GM21737 (cell line): ENCODE results near the gene FGD4.
"Not testable (repeated sequence)": the region's sequence is repeated elsewhere in the genome, so short reads cannot be mapped to it uniquely, and the experiment has no call there.

Experiments used
- ATAC-seq: cut with Tn5 transposase; IDR thresholded peaks from one replicate; pipeline ENCODE4 v1.9.1; 2021; ENCODE audit warnings: mild to moderate bottlenecking, moderate library complexity; ENCODE audit not compliant: unreplicated experiment

The FGD4 gene

DNA sequence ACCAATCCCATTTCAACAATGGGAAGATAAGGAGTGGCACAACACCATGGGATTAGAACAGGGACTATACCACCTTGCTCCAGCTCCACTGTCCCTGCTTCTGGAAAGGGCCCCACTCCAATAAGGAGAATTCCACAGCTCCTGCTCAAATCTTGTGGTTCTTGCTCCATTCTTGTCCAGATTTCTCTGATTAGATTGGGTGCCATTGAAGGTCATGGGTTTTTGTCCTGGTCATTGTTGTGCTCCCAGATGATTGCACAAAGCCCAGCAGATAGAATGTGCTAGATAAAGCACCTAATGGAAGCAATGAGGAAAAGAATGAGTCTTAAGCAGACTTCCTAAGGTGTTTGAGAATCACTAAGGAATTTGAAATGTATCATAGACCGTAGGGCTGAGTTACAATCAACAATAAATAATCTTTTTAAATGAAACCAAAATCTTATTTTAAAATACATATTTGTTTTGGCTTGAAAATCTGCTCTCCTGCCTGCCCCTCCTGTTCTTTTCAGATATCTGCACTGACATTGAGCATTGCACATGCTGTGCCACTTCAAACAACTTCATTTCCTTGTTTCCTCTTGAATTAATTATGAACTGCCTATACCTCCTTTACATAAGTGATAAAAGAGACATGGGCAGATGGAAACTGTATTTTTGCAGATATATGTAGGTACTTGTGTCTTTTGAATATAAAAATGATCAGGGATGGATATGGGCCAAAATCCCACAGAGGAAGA is 115.9 kb downstream of the FGD4 start:
- ATAC-seq = no peak

DNA sequence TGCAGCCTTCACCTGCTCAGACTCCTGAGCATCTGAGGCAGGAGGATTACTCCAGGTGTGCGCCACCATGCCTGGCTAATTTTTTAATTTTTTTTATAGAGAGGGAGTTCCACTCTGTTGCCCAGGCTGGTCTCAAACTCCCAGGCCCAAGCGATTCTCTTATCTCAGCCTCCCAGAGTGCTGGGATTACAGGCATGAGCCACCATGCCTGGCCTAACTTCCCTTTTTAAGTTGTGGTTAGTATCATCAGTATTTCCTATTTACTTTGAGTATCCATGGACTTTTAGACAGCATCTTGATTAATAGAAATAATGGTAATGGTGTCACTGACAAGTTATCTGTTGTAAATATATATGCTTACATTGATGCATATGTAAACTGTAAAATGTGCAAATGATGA is 116.9 kb downstream of the FGD4 start:
- ATAC-seq = no peak

DNA sequence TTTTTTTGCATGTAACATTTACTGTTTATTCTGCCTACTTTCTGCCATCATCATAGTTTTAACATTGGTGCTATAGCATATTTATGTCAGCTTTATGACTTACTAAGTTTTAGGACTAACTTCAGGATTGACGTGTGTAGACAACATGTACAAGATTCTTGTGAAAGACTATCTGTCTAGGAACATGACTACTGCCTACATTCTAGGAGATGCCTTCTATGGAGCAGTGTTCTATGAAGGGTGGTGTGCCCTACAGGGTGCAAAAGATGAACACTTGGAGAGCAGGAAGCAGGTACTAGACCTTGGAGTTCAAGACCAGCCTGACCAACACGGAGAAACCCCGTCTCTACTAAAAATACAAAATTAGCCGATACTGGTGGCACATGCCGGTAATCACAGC is 118.6 kb downstream of the FGD4 start:
- no peak for ATAC-seq

DNA sequence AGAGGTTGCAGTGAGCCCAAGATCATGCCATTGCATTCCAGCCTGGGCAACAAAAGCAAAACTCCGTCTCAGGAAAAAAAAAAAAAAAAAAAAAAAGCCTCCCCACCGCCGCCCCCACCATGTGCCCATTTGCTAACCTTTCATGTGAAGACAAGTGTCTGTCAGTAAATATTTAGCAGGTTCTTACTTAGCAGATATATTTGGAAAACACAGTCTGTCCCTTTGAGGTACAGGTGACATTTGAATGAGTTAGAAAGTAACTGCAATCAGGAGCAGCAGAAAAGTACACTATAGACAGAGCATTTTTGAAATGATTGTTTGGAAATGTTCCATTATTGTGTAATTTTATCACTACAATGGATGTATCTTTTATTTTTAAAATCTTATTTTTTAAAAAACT is 119.7 kb downstream of the FGD4 start:
- ATAC-seq = no peak

DNA sequence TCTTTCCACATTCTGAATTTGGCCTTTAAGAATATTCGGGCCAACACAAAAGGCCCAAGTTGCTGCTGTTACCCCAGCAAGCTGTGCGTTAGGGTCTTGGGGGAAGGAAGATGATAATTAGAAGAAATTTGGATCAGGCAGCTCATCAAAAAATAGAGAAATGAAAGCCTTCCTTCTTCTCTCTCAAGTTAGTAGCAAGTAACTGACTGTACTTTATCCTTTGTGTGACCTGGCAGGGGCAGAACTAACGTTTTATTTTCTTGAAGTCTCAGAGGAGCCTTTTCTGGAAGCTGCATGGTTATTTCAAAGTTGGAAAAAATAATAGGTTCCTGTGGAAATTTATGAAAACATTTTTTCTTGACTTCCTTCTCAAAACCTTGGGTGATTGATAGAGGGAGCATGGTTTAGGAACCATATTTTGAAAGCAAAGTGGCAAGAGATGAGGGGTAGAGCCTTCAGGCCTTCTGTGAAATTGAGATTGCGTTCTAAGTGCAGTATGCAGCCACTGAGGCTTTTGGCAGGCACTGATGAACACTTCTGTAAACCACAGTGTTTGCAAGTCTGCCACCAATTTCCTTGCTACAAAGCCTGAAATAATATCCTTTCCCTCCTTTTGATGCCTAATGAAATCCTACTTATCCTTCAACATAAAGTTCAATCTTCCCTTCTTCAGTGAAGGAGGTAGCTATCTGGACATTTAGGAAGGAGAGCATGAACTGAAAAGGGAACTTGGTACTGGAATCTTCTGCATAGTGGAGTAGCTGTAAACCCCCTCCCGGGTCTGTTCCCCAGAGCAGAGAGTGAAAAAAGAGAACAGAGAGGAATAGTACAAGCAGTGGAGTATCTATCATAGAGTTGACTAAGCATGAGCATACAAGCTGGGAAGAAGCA is 123.2 kb downstream of the FGD4 start:
- peak; percentile 91 for ATAC-seq

DNA sequence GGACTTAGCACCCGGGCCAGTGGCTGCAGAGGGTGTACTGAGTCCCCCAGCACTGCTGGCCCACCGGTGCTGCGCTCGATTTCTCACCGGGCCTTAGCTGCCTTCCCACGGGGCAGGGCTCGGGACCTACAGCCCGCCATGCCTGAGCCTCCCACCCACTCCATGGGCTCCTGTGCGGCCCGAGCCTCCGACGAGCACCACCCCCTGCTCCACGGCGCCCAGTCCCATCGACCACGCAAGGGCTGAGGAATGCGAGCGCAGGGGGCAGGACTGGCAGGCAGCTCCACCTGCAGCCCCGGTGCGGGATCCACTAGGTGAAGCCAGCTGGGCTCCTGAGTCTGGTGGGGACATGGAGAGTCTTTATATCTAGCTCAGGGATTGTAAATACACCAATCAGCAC is 126.4 kb downstream of the FGD4 start:
- ATAC-seq = not testable (repeated sequence)

DNA sequence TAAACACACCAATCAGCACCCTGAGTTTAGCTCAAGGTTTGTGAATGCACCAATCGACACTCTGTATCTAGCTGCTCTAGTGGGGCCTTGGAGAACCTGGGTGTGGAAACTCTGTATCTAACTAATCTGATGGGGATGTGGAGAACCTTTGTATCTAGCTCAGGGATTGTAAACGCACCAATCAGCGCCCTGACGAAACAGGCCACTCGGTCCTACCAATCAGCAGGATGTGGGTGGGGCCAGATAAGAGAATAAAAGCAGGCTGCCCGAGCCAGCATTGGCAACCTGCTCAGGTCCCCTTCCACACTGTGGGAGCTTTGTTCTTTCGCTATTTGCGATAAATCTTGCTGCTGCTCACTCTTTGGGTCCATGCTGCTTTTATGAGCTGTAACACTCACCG is 127.0 kb downstream of the FGD4 start:
- not testable (repeated sequence) for ATAC-seq

DNA sequence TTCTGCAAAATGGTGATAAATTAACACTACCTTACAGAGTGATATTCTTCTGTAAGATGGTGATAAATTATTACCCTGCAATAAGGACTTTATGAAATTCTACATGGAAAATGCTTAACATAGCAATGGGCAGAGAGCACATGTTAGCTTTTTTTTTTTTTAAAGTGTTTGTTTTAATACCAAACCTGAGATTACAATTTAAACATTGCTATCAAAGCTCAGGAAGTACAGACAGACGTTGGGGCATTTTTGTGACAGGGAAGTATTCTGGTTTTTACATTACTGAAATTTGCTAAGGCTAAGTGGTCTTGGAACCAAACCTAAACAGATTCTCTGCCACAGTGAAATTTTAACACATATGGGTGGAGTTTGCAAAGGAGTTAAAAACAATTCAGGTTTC is 133.1 kb downstream of the FGD4 start:
- ATAC-seq = no peak

DNA sequence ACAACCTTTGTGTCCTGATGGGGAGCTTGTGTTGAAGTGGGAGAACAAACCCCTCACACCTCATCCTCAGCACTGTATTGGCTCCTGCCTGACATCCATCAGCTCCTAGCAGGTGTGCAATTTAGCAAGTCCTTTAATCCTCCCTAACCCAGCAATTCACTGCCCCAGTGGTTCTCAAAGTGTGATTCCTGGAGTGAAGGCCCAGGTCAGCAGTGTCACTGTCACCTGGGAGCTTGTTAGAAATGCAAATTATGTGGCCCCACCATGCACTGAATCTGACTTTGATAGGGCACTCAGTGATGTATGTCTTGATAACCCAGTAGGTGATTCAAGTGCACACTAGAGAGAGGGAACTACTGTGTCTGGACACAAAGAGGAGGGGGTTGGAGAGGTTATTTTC is 133.6 kb downstream of the FGD4 start:
- ATAC-seq = no peak

DNA sequence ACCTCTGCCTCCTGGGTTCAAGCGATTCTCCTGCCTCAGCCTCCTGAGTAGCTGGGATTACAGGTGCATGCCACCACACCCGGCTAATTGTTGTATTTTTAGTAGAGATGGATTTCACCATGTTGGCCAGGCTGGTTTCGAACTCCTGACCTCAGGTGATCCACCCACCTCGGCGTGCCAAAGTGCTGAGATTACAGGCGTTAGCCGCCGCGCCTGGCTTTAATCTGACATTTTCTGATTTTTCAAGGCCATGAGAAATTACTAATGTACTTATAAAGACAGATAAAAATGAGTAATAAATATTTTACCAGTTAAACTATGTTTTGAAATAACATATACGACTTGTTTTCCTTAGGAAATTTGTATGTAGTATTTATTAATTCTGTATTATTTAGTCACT is 134.1 kb downstream of the FGD4 start:
- ATAC-seq = not testable (repeated sequence)

DNA sequence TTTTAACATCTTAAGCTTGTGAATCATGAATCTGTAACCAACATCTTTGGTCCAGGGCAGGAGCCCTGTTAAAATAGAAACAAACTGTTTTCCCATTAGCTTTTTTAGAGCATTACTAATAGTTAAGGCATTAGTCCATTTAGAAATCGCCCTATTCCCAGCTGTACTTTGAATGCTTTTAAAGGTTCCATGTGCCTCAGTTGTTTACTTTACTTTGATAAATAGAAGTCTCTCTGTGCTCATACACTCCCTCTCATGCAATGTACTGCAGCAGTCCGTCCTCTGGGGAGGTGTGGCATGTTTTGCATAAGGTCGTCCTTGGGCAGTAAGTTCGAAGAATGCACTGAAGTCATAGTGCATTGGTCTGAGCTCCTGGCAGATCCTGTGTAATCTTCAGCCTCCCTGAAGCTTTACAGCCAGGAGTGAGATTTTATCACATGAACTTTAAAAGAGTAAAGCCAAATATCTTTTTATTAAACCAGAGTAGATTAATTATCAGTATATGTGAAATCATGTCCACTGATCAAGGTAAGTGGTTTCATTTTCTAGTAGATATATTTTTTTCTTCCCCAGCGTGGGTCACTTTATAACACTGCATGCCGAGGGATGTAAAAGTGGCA is 134.7 kb downstream of the FGD4 start:
- ATAC-seq = no peak

DNA sequence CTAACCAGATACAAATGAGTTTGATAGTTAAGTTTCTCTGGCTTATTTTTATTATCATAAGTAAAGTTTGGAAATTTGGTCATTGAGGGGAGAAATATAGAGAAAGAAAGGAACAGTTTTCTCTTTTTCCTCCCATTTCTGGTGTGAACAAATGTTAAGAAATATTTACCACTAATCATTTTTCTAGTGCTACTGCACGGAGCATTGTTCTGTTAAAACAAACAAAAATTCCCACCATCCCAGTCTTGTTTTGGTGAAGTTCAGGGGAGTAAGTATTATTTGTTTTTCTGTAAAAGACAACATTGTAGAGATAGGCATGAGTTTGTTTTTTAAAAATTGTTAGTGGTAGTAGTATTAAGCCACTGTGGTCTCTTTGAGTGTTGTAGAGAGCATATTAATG is 135.3 kb downstream of the FGD4 start:
- no peak for ATAC-seq

DNA sequence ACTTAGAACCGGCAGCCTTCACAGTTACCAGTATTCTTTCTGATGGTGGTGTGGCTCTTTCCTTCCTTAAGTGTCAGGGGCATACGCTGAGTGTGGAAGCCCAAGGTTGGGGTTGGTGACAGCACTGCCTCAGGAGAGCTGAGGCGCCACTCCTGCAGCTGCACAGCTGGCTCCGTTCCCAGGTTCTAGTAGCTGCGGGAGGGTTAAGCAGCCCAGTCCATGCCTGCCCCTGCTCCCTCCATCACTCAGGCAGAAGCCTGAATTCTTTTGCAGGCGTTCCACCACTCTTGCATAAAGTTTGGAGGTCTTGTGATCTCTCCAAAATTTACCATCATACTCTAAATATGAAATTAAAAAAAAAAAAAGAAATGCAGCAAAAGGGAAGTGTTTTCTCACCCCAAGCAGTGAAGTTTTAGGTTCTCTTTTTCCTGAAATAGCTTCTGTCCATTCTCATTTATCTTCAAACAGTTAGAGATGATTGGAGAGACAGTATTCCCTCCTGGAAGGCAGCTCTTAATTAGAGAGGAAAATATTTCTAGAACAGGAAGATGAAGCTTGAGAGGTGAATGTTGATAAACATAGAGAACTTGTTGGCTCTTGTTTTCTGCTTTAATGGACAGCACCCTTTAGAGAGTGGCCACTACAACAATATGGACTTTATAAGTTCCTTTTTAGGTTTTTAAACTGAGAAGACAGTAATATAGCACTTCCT is 136.1 kb downstream of the FGD4 start:
- ATAC-seq = no peak

DNA sequence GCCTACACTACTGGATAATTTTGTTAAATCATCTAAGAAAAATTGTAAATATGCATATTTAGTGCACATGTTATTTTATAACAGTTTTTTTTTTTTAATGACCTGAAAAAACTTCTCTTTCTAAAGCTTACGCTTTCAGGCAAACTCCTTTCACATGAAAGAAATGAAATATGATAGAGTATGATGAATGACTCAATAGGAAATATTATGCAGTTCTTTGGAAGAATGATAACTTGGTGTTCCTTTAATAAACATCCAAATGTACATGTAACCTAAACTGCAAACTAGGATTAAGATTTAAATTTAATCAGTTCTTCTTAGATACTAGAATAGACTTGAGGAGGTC is 136.6 kb downstream of the FGD4 start:
- no peak for ATAC-seq

DNA sequence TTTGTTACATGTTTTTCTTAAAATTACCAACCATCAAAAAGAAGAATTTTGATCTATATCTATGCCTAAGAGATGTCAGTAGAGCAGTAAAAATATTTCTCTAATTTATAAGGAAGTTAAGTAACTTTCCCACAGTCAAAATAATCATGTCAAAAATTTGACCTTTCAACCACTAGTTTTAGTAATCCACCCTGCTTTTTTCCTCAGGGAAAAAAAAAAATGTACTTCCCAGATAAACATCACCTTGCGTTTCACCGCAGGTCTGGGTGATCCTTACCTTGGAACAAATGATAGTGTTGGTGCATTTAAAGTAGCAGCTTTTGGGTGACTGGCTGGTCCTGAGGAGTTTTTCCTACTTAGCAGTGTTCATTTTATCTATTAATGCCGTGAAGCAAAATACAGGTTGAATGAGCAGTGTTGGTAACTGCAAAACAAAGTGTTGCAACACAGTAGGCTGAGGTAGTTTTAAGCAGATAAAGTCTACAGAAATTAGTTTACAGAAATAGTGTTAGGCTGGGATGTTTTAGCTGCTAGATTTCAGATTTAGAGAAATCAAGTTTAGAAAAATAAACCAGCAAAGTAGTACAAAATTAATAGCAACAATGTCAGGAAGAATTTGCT is 142.5 kb downstream of the FGD4 start:
- no peak for ATAC-seq

DNA sequence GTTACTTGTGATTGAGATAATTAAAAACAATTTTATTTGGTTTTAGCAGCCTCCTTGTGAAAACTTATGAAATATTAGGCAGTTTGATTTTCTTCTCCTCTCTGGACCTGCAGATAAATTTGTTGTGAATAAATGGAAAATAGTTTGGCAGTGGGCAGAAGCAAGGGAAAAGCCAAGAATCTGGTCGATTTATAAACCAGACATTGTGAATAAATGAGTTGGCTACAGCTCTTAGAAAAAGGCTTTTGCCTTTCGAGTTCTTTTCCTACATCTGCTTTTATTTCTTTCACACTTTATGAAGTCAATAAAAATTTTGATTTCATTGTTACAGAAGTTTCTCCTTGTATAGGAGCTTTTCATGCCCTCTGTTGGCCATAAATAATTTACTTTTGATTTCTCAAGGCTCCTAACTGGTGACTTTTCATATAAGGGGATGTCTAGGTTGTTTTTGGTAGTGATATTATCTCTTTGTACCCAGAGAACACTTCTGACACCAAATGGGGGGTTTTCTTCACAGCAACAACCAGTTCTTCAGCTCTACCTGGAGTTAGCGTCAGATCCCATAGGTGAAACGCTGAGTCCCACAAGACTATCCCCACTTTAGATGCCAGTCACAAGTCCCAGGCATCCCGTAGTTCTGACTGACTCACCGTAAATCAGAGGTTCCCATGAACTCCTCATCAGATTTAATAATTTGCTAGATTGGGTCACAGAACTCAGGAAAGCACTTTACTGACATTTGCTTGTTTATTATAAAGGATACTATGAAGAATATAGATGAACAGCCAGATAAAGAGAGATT is 143.3 kb downstream of the FGD4 start:
- no peak for ATAC-seq

DNA sequence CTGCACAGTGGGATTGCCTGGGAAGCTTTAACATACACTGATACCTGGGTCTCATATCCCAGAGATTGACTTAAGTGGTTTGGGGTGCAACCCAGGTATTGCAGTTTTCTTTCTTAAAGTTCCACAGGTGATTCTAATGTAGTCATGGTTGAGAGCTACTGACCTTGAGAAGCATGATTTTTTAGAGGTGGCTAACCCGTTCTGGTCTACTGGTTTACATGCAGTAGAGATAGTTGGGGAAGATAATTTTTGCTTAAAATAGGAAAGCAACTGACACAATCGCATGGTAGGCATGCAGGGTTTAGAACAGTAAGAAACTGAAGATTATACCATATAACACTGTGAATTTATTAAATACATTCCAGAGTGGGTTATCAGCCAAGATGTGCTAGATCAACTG is 145.5 kb downstream of the FGD4 start:
- no peak for ATAC-seq

DNA sequence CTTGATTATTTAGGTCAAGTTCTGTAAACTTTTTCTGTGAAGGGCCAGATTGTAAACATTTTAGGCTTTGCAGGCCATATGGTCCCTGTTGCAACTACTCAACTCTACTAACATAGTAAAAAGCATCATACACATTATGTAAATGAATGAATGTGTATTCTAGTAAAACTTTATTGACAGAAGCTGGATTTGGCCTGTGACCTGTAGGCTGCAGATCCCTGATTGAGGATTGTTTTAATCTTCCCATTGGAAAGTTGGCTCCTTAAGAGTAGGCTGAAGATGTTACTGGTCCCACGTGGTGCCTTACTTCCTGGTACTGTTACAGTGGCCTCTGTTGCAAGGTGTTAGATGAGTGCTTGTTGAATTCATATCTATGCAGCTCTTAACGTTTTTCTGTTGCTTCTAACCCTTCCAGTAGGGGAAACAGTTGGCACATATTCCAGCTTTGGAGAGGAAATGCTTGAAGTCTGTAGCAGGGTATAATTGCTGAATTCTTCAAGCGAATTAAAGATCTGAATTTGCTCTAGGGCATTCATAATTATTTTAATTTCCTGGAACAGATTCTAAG is 146.1 kb downstream of the FGD4 start:
- no peak for ATAC-seq

DNA sequence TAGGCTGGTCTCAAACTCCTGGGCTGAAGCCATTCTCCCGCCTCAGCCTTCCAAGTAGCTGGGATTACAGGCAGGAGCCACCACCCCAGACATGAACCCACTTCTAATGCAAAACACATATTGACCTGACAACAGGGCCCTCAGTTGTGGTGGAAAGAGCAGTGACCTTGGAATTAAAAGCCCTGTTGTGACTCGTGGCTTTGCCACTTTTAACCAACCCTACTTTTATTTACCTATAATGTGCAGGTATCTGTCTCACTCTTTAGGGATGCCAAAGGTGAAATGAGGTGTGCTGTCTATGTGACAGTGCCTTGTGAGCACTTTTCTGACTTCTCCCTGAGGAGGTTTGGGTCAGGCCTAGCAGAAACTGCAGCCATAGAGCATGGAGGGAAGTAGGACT is 146.9 kb downstream of the FGD4 start:
- no peak for ATAC-seq
